Suprapubic skin (tissue), 3 donors: ENCODE measurements around the gene TBX10.

Experiments
- CTCF ChIP-seq, 2 donors: fragments of 200-600 bp in 1 of 2; fragments of 450-650 bp in 1 of 2; sonication (generic) in 1 of 2; IDR thresholded peaks; one replicate each; pipeline ENCODE4 v1.5.1; 2016 to 2019; ENCODE audit warnings: antibody characterized with exemption in 2 of 2, mild to moderate bottlenecking in 1 of 2, moderate library complexity in 1 of 2
- EP300 ChIP-seq: sonication (generic); formaldehyde crosslinking; IDR thresholded peaks from one replicate; pipeline ENCODE4 v1.6.1; 2017; ENCODE audit warnings: antibody characterized with exemption
- POLR2A ChIP-seq, 2 donors: fragments of 450-650 bp; IDR thresholded peaks; one replicate each; pipeline ENCODE4 v1.6.1; 2017; ENCODE audit warnings: antibody characterized with exemption in 2 of 2, mild to moderate bottlenecking in 2 of 2, moderate library complexity in 2 of 2

DNA sequence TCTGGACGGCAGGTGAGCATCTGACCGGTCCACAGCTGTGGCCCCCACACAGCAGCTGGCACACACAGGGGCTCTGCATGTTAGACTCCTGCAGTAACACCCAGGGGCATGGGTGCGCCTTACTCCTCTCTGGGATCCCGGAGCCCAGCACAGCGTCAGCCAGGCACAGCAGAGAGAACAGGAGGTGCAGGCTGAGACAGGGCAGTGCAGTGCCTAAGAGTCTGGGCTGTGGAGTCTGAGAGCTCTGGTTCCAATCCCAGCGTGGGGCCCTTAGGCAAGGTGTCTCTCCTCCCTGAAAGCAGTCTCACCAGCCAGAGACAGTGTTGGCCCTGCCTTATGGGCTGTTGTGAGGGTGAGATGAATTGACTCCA is 12.1 kb downstream of the TBX10 start:
- no peak for TF ChIP-seq EP300
- no peak for TF ChIP-seq CTCF (IDR thresholded peaks at IDR 0.05)
- no peak for TF ChIP-seq POLR2A (IDR thresholded peaks at IDR 0.05)
